ENCODE data around the gene SLC7A5. TPM values are rescaled to one million over a fixed set of nuclear protein-coding genes. Genes with fewer than 3 reads are reported as not detected.
"Not testable (repeated sequence)": the region's sequence is repeated elsewhere in the genome, so short reads cannot be mapped to it uniquely, and the experiment has no call there.

The SLC7A5 gene
- total RNA-seq, 6 donors from 2014 or later = 4.7 to 20.4 (median 8.5) TPM

GRCh38 chr16:87860553-87861299 lies 8.6 kb downstream of the SLC7A5 start:
- WGBS, 2 donors = 69 to 74% methylated on average over 14 to 26 of the region's 26 CpGs
- peak in 1 of 2 donors; percentile 62 for DNase-seq
- no peak for TF ChIP-seq CTCF (IDR thresholded peaks at IDR 0.05)
- TF ChIP-seq EP300 (IDR thresholded peaks at IDR 0.05) = no peak
- no peak for TF ChIP-seq POLR2A (IDR thresholded peaks at IDR 0.05)
- TF ChIP-seq POLR2AphosphoS5 (IDR thresholded peaks at IDR 0.05) = no peak
- H3K4me3 ChIP-seq = no peak overlapping the region
- H3K36me3 ChIP-seq = no peaks in the 10 kb centered on the region
- H3K27me3 ChIP-seq = no peaks in the 10 kb centered on the region
- ATAC-seq (ENCODE audit: low FRiP score in 2 of 2) = peak in 1 of 2 donors; percentile 42
- H3K9me3 ChIP-seq = no peaks in the 10 kb centered on the region
- H3K27ac ChIP-seq = peak overlapping the region in 1 of 4 donors; percentile 15
- peaks cover 0 to 20% (median 5%) of the 10 kb centered on the region in 4 donors for H3K4me1 ChIP-seq

GRCh38 chr16:87858151-87858993 lies 10.9 kb downstream of the SLC7A5 start:
- H3K4me3 ChIP-seq; H3K27me3 ChIP-seq; ATAC-seq (ENCODE audit: low FRiP score in 2 of 2); H3K9me3 ChIP-seq; H3K36me3 ChIP-seq; H3K27ac ChIP-seq: not testable (repeated sequence)
- WGBS, 2 donors = 71 to 78% methylated on average over 4 to 27 of the region's 27 CpGs
- peaks cover 7 to 28% (median 20%) of the 10 kb centered on the region in 4 donors for H3K4me1 ChIP-seq
- peak in 1 of 2 donors; percentile 80 for DNase-seq

- ATAC-seq (ENCODE audit: low FRiP score in 2 of 2) = no peak
- Histone ChIP-seq H3K9me3 (no peaks in the 10 kb centered on the region), H3K27me3 (no peaks in the 10 kb centered on the region), H3K4me1 (peaks cover 20 to 41% (median 31%) of the 10 kb centered on the region in 4 donors), H3K36me3 (no peaks in the 10 kb centered on the region), H3K27ac (peak overlapping the region; percentile 78 to 91 (median 82)), H3K4me3 (peak overlapping the region in 2 of 4 donors; percentile 21 to 26)
- DNase-seq = peak in 1 of 2 donors; percentile 60
- WGBS, 2 donors = 75 to 95% methylated on average over 10 to 11 of the region's 15 CpGs
- TF ChIP-seq POLR2AphosphoS5 (IDR thresholded peaks at IDR 0.05) (no peak), CTCF (IDR thresholded peaks at IDR 0.05) (no peak), EP300 (IDR thresholded peaks at IDR 0.05) (no peak), POLR2A (IDR thresholded peaks at IDR 0.05) (no peak)
These were observed 12.5 kb downstream of the SLC7A5 start for GRCh38 chr16:87856791-87857228.

DNA sequence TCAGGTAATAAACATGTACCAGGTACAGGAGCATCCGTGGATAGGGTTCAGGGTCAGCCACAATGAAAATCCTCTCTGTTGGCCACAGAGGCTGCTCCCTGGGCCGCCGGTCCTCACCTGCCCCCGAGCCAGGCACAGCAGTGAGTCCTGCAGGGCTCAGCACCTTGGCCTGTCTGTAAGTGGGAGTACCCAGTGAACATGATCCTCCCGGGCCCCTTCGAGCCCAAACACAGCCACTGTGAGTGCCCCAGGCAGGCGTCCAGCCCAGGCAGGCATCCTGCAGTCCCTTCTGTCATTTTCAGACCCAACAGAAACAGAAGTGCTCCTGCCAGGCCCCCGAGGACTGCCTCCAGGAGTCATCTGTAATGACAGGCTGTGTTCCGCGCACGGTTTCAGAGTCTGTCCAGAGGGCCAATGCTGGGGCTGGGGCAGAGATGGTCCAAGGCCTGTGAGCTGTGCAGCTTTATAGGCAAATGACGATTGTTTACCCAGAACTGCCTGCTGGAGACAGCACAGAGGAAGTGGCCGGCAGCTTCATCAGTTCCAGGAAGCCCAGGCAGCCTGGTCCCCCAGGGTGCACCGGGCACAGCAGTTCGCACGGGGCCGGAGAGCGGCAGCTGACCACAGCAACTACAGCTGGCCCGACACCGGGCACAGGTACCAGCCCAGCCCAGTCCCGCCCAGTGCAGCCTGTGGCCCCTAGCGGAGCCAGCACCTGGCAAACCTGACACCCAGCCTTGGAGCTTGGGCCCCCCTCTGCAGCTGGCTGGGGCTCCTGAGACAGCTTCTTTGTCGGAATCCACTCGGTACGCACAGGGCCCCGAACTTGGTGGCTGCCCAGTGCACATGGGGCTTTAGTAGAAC lies 13.2 kb downstream of the SLC7A5 start:
- peak in 1 of 2 donors; percentile 59 for TF ChIP-seq POLR2AphosphoS5 (IDR thresholded peaks at IDR 0.05)
- TF ChIP-seq POLR2A (IDR thresholded peaks at IDR 0.05) = peak in 1 of 4 donors; percentile 71
- TF ChIP-seq CTCF (IDR thresholded peaks at IDR 0.05) = no peak
- TF ChIP-seq EP300 (IDR thresholded peaks at IDR 0.05) = peak in 1 of 4 donors; percentile 11
- Histone ChIP-seq H3K27me3 (no peaks in the 10 kb centered on the region), H3K27ac (peak overlapping the region; percentile 78 to 91 (median 82)), H3K4me3 (peak overlapping the region in 2 of 4 donors; percentile 21 to 26), H3K9me3 (no peaks in the 10 kb centered on the region), H3K36me3 (peaks cover 0 to 3% (median 0%) of the 10 kb centered on the region in 4 donors), H3K4me1 (peaks cover 20 to 41% (median 31%) of the 10 kb centered on the region in 4 donors)
- DNase-seq = peak; percentile 80 to 88
- peak; percentile 21 to 33 for ATAC-seq (ENCODE audit: low FRiP score in 2 of 2)
- WGBS, 2 donors = 48 to 66% methylated on average over 6 to 23 of the region's 26 CpGs
